NCI-H2196 (cell line): Measurements from ENCODE around the gene ARFRP1.
A peak's percentile ranks its signal among the peaks of the same experiment; 100 is the strongest.

Experiments used
- DNase-seq: peaks from one replicate; lab custom pipeline; 2025; ENCODE audit not compliant: unreplicated experiment; lab: John Stamatoyannopoulos, UW

Gene ARFRP1

GRCh38 chr20:63692436-63693082 lies 15.2 kb downstream of the ARFRP1 start:
- DNase-seq, result no peak

GRCh38 chr20:63691711-63692435 lies 15.9 kb downstream of the ARFRP1 start:
- no peak for DNase-seq

- no peak for DNase-seq
Measured at GRCh38 chr20:63690898-63691710, 16.7 kb downstream of the ARFRP1 start.

GRCh38 chr20:63690003-63690897 lies 17.5 kb downstream of the ARFRP1 start:
- DNase-seq, result no peak

GRCh38 chr20:63689046-63690002 lies 18.5 kb downstream of the ARFRP1 start:
- DNase-seq, result no peak

GRCh38 chr20:63688228-63689045 lies 19.3 kb downstream of the ARFRP1 start:
- no peak for DNase-seq

- DNase-seq, result no peak
Measured at GRCh38 chr20:63687419-63688178, 20.2 kb downstream of the ARFRP1 start.

GRCh38 chr20:63686492-63687321 lies 21.1 kb downstream of the ARFRP1 start:
- no peak for DNase-seq

GRCh38 chr20:63686094-63686491 lies 21.7 kb downstream of the ARFRP1 start:
- DNase-seq, result no peak

- DNase-seq, result no peak
Measured at GRCh38 chr20:63685269-63686026, 22.3 kb downstream of the ARFRP1 start.

GRCh38 chr20:63682384-63683139 lies 25.2 kb downstream of the ARFRP1 start:
- peak; percentile 30 for DNase-seq

GRCh38 chr20:63681609-63682142 lies 26.1 kb downstream of the ARFRP1 start:
- DNase-seq, result no peak

GRCh38 chr20:63680857-63681608 lies 26.7 kb downstream of the ARFRP1 start:
- DNase-seq, result no peak

- no peak for DNase-seq
Measured at GRCh38 chr20:63680427-63680826, 27.3 kb downstream of the ARFRP1 start.

- no peak for DNase-seq
Measured at GRCh38 chr20:63679799-63680305, 27.9 kb downstream of the ARFRP1 start.
